Colonic mucosa (tissue), 4 donors: ENCODE measurements around the gene ATP5PB. TPM values are rescaled to one million over a fixed set of nuclear protein-coding genes. Genes with fewer than 3 reads are reported as not detected.

Source experiments
- DNase-seq: peaks from one replicate; pipeline ENCODE4 v3.0.0-alpha.2; 2020
- H3K27ac ChIP-seq: fragments of 200-600 bp; one replicate; pipeline ENCODE4 v1.8.0; 2021
- H3K27me3 ChIP-seq: fragments of 200-600 bp; one replicate; pipeline ENCODE4 v1.8.0; 2021
- H3K36me3 ChIP-seq: fragments of 200-600 bp; one replicate; pipeline ENCODE4 v1.8.0; 2021
- H3K4me1 ChIP-seq: fragments of 200-600 bp; one replicate; pipeline ENCODE4 v1.8.0; 2021; ENCODE audit warnings: mild to moderate bottlenecking
- H3K4me3 ChIP-seq: fragments of 200-600 bp; one replicate; pipeline ENCODE4 v1.8.0; 2021
- H3K9ac ChIP-seq, 2 donors: one replicate each; pipeline ENCODE4 v1.7.0; 2013; ENCODE audit warnings: control low read depth in 2 of 2, low read depth in 2 of 2, low read length in 2 of 2
- H3K9me3 ChIP-seq: fragments of 200-600 bp; one replicate; pipeline ENCODE4 v1.8.0; 2021
- intact Hi-C: fragments of 100-400 bp; cut with DNase I; formaldehyde crosslinking; loops from one replicate; pipeline ENCODE4 v1.14.1; 2022
- total RNA-seq, 2 donors: library from RNA; stranded (reverse); fragmentation: NEBNext Ultra II Directional in 1 of 2; extraction: Animal tissue kit (Norgen Biotek cat#: 25700) in 1 of 2; gene quantifications; one replicate each; pipeline ENCODE4 v1.2.1, GENCODE V29; 2021
- TF ChIP-seq, protein P1 (sequence below): fragments of 200-600 bp; IDR thresholded peaks from one replicate; pipeline ENCODE4 v1.8.0; 2022; ENCODE audit warnings: antibody characterized with exemption, mild to moderate bottlenecking
- donor health status: healthy.
- donor health status: DM: no; HTN: no; CAD: no.
- donor health status: DM: no; HTN: no; CAD: no.

The ATP5PB gene
- total RNA-seq, 2 donors from 2014 or later = 488 to 502 TPM

DNA sequence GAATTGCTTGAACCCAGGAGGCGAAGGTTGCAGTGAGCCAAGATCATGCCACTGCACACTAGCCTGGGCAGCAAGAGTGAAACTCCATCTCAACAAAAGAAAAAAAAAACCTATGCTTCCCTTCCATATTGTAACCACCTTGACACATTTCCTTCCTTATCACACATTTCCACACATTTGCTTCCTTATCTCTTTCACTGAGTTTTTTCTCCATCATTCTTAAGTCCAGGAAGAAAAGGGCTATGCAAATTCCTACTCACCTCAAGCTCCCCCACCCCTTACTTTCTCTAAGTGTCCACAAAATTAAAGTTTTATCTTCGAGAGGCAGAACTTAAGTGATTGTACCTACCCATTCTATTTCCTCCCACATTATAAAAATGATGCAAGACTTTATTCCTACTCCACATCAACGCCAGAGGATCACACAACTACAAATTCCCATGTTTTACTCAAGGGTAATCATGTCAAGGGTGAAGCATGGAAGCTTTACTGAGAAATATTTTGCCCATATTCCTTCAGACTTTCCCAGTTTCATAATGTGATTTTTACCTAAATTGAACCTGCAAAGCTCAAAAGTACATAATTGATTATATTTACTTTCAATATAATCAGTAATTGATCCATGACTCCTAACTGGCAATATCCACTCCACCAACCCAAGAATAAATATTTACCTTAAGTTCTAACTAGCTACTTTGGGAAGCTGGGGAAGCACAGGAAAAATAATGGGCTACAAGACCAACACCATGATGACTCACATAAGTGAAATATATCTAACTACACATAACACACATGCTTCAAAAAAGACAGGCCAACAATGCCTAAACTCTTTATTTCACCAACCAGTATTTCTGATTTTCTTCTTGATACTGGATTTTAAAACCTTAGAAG lies 9.6 kb upstream of the ATP5PB start:
- no peaks in the 10 kb centered on the region for H3K9me3 ChIP-seq
- no peaks in the 10 kb centered on the region for H3K4me1 ChIP-seq
- intact Hi-C loops = no loop called here
- peaks cover 10% of the 10 kb centered on the region for H3K36me3 ChIP-seq
- no peaks in the 10 kb centered on the region for H3K27me3 ChIP-seq
- DNase-seq = no peak
- H3K27ac ChIP-seq = no peak overlapping the region
- TF ChIP-seq, protein P1, sequence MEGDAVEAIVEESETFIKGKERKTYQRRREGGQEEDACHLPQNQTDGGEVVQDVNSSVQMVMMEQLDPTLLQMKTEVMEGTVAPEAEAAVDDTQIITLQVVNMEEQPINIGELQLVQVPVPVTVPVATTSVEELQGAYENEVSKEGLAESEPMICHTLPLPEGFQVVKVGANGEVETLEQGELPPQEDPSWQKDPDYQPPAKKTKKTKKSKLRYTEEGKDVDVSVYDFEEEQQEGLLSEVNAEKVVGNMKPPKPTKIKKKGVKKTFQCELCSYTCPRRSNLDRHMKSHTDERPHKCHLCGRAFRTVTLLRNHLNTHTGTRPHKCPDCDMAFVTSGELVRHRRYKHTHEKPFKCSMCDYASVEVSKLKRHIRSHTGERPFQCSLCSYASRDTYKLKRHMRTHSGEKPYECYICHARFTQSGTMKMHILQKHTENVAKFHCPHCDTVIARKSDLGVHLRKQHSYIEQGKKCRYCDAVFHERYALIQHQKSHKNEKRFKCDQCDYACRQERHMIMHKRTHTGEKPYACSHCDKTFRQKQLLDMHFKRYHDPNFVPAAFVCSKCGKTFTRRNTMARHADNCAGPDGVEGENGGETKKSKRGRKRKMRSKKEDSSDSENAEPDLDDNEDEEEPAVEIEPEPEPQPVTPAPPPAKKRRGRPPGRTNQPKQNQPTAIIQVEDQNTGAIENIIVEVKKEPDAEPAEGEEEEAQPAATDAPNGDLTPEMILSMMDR = no peak
- no peak overlapping the region for H3K4me3 ChIP-seq
- no peak overlapping the region for H3K9ac ChIP-seq

DNA sequence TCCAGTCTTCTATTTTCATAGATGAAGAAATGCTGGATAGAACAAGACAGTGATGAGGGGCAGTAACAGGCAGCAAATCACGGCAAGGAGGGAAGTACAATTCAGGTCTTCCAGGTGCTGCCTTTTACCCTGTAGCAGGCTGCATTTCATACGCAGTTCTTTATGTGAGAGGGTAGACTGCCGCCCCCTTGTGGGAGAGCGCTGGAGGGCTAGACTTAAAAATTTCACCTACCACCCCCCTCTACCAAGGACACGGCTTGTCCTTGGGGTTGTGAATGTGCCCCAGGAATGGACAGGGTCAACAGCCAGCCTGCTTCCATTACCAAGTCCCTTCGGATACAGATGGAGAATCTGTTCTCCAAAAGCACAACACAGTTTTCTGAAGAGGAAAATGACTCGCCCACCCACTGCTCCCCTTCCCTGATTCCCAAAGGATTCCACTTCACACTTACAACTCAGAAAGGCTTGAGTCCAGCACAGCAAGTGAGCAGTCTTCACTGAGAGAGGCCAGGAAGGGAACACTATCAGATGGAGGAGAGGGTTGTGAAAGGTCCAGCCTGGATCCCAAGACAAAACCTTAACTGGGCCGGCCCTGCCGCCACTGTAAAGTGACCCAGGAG lies 7.6 kb upstream of the ATP5PB start:
- Histone ChIP-seq H3K4me3 (no peak overlapping the region), H3K9ac (no peak overlapping the region), H3K4me1 (no peaks in the 10 kb centered on the region), H3K27ac (no peak overlapping the region), H3K36me3 (peaks cover 10% of the 10 kb centered on the region), H3K9me3 (no peaks in the 10 kb centered on the region), H3K27me3 (no peaks in the 10 kb centered on the region)
- DNase-seq = peak; percentile 29
- TF ChIP-seq, protein P1 = peak; percentile 22
- intact Hi-C loops = loop anchor here (2.0 kb wide), 1 partner anchor 19 kb away; no protein-coding TSS in a partner anchor

DNA sequence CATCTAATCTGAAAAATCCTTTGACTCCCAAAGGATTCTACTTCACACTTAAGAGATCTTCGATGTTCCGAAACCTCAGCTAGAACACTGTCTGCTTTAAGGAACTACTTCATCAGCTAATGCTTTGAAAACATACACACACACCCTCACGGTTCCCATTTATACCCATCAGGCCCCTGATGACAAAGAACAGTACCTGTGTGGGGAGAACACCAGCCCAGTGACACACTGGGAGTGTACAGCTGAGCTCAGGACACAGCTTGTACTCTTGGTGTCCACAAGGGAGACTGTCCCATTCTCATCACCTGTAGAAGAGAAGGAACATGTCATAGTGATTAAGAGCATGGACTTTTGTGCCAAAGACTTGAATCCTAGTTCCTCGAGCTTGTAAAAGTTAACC lies 6.8 kb upstream of the ATP5PB start:
- H3K4me1 ChIP-seq = no peaks in the 10 kb centered on the region
- intact Hi-C loops = loop anchor here (2.0 kb wide), 1 partner anchor 20 kb away; no protein-coding TSS in a partner anchor
- H3K27ac ChIP-seq = no peak overlapping the region
- no peaks in the 10 kb centered on the region for H3K9me3 ChIP-seq
- DNase-seq = no peak
- H3K9ac ChIP-seq = no peak overlapping the region
- no peak overlapping the region for H3K4me3 ChIP-seq
- H3K36me3 ChIP-seq = peaks cover 10% of the 10 kb centered on the region
- TF ChIP-seq, protein P1 = no peak
- H3K27me3 ChIP-seq = no peaks in the 10 kb centered on the region

DNA sequence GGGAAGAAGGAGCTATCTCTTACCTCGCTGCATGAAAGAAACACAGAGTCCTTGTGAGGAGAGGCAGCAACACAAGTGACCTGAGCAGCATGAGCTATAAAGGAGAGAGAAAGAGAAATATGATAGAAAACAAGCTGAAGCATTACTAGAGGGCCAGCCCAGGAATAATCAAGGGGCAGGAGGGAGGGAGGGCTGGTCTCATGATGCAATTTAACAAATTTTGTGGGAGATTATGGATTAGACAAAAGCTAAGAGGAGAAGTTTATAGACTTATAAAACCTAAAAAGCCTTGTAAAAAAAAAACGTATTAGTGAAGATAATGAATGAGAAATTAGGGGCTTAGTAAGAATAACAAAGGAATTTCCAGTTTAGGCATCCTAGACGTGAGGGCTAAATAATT lies 5.2 kb upstream of the ATP5PB start:
- no peaks in the 10 kb centered on the region for H3K4me1 ChIP-seq
- peaks cover 10% of the 10 kb centered on the region for H3K36me3 ChIP-seq
- no peaks in the 10 kb centered on the region for H3K27me3 ChIP-seq
- H3K27ac ChIP-seq = no peak overlapping the region
- H3K4me3 ChIP-seq = no peak overlapping the region
- intact Hi-C loops = no loop called here
- TF ChIP-seq, protein P1 = no peak
- H3K9me3 ChIP-seq = no peaks in the 10 kb centered on the region
- no peak overlapping the region for H3K9ac ChIP-seq
- DNase-seq = no peak

DNA sequence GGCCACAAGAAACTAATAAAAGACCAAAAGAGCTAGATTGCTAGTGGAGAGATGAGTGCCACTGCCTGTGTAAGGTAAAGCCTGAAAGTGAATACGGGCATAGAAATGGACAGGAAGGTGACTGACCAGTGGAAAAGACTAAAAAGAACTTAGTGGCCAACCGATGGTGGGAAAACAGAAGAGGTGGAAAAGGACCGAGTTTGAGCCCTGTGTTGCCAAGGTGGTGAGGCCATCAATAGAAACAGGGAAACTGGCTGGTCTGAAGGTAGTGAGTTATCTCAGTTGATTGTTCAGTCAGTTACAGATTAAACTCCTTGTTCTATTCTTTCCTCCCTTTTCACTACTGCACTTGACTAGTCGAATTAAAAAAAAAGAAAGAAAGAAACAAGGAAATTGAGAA lies 2.7 kb upstream of the ATP5PB start:
- Histone ChIP-seq H3K9me3 (no peaks in the 10 kb centered on the region), H3K27ac (peak overlapping the region; percentile 39), H3K4me1 (no peaks in the 10 kb centered on the region), H3K4me3 (no peak overlapping the region), H3K27me3 (no peaks in the 10 kb centered on the region), H3K36me3 (no peaks in the 10 kb centered on the region), H3K9ac (no peak overlapping the region)
- intact Hi-C loops = no loop called here
- DNase-seq = no peak
- TF ChIP-seq, protein P1 = no peak
